ENCODE data around the gene SLC29A3.

The SLC29A3 gene

GRCh38 chr10:71402005-71402404 lies 82.9 kb downstream of the SLC29A3 start:
- DNase-seq (ENCODE audit: low read depth): no peak

GRCh38 chr10:71404503-71405295 lies 85.6 kb downstream of the SLC29A3 start:
- TF ChIP-seq, protein P1, sequence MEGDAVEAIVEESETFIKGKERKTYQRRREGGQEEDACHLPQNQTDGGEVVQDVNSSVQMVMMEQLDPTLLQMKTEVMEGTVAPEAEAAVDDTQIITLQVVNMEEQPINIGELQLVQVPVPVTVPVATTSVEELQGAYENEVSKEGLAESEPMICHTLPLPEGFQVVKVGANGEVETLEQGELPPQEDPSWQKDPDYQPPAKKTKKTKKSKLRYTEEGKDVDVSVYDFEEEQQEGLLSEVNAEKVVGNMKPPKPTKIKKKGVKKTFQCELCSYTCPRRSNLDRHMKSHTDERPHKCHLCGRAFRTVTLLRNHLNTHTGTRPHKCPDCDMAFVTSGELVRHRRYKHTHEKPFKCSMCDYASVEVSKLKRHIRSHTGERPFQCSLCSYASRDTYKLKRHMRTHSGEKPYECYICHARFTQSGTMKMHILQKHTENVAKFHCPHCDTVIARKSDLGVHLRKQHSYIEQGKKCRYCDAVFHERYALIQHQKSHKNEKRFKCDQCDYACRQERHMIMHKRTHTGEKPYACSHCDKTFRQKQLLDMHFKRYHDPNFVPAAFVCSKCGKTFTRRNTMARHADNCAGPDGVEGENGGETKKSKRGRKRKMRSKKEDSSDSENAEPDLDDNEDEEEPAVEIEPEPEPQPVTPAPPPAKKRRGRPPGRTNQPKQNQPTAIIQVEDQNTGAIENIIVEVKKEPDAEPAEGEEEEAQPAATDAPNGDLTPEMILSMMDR (conservative IDR thresholded peaks at IDR 0.05; ENCODE audit: low read depth, low read length): no peak
- no peak overlapping the region for H3K4me3 ChIP-seq (ENCODE audit: low read length)
- DNase-seq (ENCODE audit: low read depth): no peak

More at GRCh38 chr10:71402005-71402404, 82.9 kb downstream of the SLC29A3 start:
- no peak overlapping the region for H3K4me3 ChIP-seq (ENCODE audit: low read length)
- TF ChIP-seq, protein P1 (conservative IDR thresholded peaks at IDR 0.05; ENCODE audit: low read depth, low read length): no peak

DNA sequence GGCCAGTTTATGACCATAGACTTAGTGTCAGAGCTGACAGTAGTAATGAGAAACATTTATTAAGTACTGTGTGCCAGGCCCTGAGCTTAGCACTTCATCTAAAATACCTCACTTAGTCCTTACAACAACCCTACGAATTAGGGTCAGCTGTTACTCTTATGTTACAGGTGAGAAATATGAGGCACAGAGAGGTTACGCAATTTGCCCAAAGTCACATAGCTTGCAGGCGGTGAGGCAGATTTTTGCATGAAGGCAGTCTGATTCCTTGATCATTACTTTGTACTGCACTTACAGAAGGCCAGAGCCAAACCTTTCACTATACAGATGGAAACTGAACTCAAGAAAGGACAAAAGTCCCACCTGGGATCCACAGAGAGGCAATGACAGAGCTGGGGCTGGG lies 87.8 kb downstream of the SLC29A3 start:
- no peak for DNase-seq (ENCODE audit: low read depth)
- H3K4me3 ChIP-seq (ENCODE audit: low read length): no peak overlapping the region
- TF ChIP-seq, protein P1 (conservative IDR thresholded peaks at IDR 0.05; ENCODE audit: low read depth, low read length): no peak

DNA sequence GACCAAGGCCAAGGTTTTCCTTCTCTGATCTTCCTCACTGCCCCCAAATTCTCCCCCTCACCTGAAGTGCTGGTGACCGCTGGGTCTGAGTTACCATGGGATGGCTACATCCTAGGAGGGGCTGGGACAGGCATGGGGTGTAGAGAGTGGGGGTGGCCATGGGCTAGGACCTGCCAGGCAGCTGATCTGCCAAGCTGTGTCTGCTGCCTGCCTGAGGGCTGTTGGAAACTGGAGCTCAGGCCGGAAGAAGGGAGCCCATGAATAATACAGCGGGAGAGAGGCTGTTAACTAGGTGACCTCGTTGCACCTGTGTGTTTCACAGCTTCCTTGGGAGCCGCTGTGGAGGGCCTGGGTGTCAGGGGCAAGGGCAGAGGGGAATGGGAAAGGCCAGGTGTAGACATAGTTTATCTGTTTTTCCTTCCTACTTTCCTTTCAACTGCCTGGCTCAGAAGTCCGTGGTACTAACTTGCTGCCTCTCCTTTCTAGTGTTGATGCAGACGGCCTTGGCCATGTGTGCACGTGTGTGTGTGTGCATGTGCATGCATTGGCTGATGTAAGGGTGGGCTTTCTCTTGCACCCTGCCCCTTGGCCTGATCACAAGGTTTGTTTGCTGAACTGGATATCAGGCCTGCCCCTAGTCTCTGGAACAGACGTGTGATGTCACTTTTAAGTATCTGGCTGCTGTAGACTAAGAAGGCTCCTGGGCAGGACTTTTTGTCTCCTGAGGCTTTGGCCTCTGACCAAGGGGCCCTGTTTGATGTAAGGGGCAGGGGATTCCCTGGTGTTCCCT lies 89.6 kb downstream of the SLC29A3 start:
- TF ChIP-seq, protein P1 (conservative IDR thresholded peaks at IDR 0.05; ENCODE audit: low read depth, low read length): no peak
- no peak overlapping the region for H3K4me3 ChIP-seq (ENCODE audit: low read length)
- no peak for DNase-seq (ENCODE audit: low read depth)

DNA sequence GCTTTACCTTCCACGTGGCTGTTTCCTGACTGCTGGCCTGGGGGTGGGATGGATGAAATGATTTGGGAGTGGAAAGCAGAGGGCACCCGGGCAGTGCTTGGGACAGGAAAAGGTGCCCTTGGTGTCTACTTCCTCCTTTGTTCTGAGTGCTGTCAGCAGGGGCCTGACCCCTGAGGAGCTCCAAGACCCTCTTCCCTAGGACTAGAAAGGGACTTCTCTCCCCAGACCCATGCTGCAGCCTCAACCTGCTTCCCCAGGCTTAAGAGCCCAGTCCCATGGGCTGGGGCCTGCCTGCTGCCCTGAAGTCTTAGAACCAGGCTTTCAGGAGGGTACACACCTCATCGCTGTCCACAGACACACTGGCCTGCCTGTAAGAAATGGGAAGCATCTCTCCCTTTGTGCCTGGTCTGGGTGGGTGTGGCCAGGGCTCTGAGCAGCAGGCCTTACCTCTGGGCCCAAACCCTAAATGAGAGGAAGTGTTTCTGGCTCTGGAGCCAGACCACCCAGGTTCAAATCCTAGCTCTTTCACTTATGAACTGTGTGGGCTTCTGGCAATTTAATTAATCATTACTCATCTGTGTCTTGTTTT lies 90.6 kb downstream of the SLC29A3 start:
- TF ChIP-seq, protein P1 (conservative IDR thresholded peaks at IDR 0.05; ENCODE audit: low read depth, low read length): no peak
- DNase-seq (ENCODE audit: low read depth): no peak
- no peak overlapping the region for H3K4me3 ChIP-seq (ENCODE audit: low read length)
